CD8-positive, alpha-beta memory T cell (primary cell): Measurements from ENCODE around the gene ROPN1L. TPM values are rescaled to one million over a fixed set of nuclear protein-coding genes. Genes with fewer than 3 reads are reported as not detected.

Experiments
- CTCF ChIA-PET: fragments of 350-600 bp; sonication (Branson Sonifier 250); formaldehyde crosslinking; loops from one replicate; lab custom pipeline; 2021; ENCODE audit warnings: antibody characterized with exemption; lab: Charles Lee
- POLR2A ChIA-PET: fragments of 350-600 bp; sonication (Branson Sonifier 250); formaldehyde crosslinking; loops from one replicate; lab custom pipeline; 2021; ENCODE audit warnings: antibody characterized with exemption; lab: Charles Lee
- DNase-seq, 5 donors: peaks; one replicate each; pipeline versions ENCODE4 v3.0.0 to v3.0.0-alpha.2; 2020 to 2022; ENCODE audit warnings: mixed read lengths in 1 of 5
- H3K27ac ChIP-seq: one replicate; pipeline ENCODE4 v1.7.0; 2013; ENCODE audit warnings: low read depth, mild to moderate bottlenecking, low read length, moderate library complexity
- H3K27me3 ChIP-seq: 2 replicates; pipeline ENCODE4 v1.7.0; 2013; ENCODE audit warnings: low read length, mild to moderate bottlenecking; ENCODE audit not compliant: insufficient read depth, poor library complexity, severe bottlenecking
- H3K36me3 ChIP-seq: 2 replicates; pipeline ENCODE4 v1.7.0; 2013; ENCODE audit warnings: mild to moderate bottlenecking, low read length, moderate library complexity; ENCODE audit not compliant: insufficient read depth
- H3K4me1 ChIP-seq: 2 replicates; pipeline ENCODE4 v1.7.0; 2013; ENCODE audit warnings: mild to moderate bottlenecking, low read length, moderate library complexity; ENCODE audit not compliant: insufficient read depth
- H3K4me3 ChIP-seq: 2 replicates; pipeline ENCODE4 v1.7.0; 2013; ENCODE audit warnings: mild to moderate bottlenecking, low read length
- H3K9me3 ChIP-seq: 2 replicates; pipeline ENCODE4 v1.7.0; 2013; ENCODE audit warnings: mild to moderate bottlenecking, low read length
- H3K27ac Mint-ChIP-seq, 8 donors: one replicate each; pipeline ENCODE4 v1.8.0; 2020 to 2021; ENCODE audit warnings: mixed read lengths in 8 of 8, mild to moderate bottlenecking in 6 of 8, inconsistent platforms in 3 of 8, moderate library complexity in 3 of 8
- H3K27me3 Mint-ChIP-seq, 2 donors: one replicate each; pipeline ENCODE4 v1.8.0; 2020 to 2021; ENCODE audit warnings: mixed read lengths in 2 of 2, mild to moderate bottlenecking in 1 of 2, moderate library complexity in 1 of 2
- H3K36me3 Mint-ChIP-seq, 3 donors: one replicate each; pipeline ENCODE4 v1.8.0; 2020 to 2021; ENCODE audit warnings: mixed read lengths in 3 of 3, inconsistent platforms in 1 of 3, mild to moderate bottlenecking in 1 of 3
- H3K4me1 Mint-ChIP-seq, 3 donors: one replicate each; pipeline ENCODE4 v1.8.0; 2020 to 2021; ENCODE audit warnings: mixed read lengths in 3 of 3, inconsistent platforms in 1 of 3, mild to moderate bottlenecking in 1 of 3
- H3K4me3 Mint-ChIP-seq, 7 donors: one replicate each; pipeline ENCODE4 v1.8.0; 2020 to 2021; ENCODE audit warnings: mixed read lengths in 7 of 7, mild to moderate bottlenecking in 6 of 7, moderate library complexity in 4 of 7, inconsistent platforms in 2 of 7
- H3K9me3 Mint-ChIP-seq, 5 donors: one replicate each; pipeline ENCODE4 v1.8.0; 2020 to 2022; ENCODE audit warnings: mixed read lengths in 5 of 5, mild to moderate bottlenecking in 3 of 5, moderate library complexity in 2 of 5, inconsistent platforms in 1 of 5
- polyA plus RNA-seq: library from polyadenylated mRNA; unstranded; fragments of 300-500 nt; fragmentation: Illumina TruSeq; gene quantifications from one replicate; pipeline ENCODE4 v1.2.3, GENCODE V29; 2021
- total RNA-seq, 2 experiments: library from RNA; stranded (reverse); gene quantifications; one replicate each; pipeline ENCODE4 v1.2.3, GENCODE V29; 2021

The ROPN1L gene
- total and polyA plus RNA-seq, 3 experiments from 2014 or later, result 0.22 to 2.9 TPM; not detected in 1

DNA sequence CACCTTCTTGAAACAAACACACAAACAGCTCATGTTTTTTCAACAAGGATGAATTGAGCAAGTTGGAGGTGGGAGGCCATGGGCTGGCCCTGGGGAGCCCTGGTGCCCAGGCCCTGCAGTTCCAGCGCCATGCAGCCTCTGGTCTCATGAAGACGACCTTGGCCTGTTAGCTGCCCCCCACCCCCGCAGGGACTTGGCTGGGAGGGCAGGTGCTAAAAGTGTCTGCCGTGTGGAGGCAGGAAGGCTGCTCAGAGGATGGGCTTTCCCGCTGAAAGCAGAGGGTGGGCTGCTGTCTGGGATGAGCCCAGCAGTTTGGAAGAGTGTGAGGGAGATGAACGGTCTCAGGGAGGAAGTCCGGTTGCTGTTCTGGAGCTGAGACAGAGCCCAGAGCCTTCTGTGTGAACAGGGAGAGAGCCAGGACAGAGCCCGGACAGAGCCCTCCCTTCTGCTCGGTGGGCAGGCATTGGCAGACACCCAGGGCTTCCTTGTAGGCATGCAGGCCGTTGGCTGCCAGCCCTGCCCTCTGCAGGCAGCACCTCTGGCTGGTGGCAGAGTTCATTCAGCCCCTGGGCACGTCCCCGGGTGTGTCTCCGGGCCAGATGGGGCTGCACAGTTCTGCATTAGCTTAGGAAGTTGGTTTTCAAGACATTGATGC lies 18.7 kb downstream of the ROPN1L start:
- no peaks in the 10 kb centered on the region for H3K4me1 Mint-ChIP-seq
- H3K27ac ChIP-seq, result no peak overlapping the region
- H3K9me3 ChIP-seq, result no peaks in the 10 kb centered on the region
- H3K4me1 ChIP-seq, result no peaks in the 10 kb centered on the region
- H3K27ac Mint-ChIP-seq, result no peak overlapping the region
- ChIA-PET POLR2A (no interaction called here), CTCF (no interaction called here)
- H3K27me3 Mint-ChIP-seq, result peaks cover 6 to 13% of the 10 kb centered on the region in 2 donors
- no peaks in the 10 kb centered on the region for H3K9me3 Mint-ChIP-seq
- DNase-seq, result no peak
- H3K4me3 Mint-ChIP-seq, result no peak overlapping the region
- H3K36me3 ChIP-seq, result no peaks in the 10 kb centered on the region
- no peak overlapping the region for H3K4me3 ChIP-seq
- H3K27me3 ChIP-seq, result peaks cover 3% of the 10 kb centered on the region
- H3K36me3 Mint-ChIP-seq, result peaks cover 0 to 4% (median 0%) of the 10 kb centered on the region in 3 donors

DNA sequence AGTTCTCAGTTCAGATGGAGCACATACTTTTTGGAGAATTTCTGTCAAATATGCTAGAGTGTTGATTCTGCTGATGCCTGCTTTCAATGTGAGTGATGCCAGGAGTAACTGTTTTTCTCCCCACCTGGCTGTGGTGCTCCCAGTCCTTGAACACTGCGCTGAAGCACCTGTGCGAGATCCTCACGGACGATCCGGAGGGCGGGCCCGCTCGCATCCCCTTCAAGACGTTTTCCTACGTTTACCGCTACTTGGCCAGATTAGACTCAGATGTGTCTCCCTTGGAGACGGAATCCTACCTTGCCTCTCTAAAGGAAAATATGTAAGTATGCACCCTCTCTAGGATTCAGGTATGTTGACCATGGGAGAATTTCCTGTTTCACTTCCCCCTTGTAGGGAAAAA lies 19.4 kb downstream of the ROPN1L start:
- H3K27me3 ChIP-seq, result peaks cover 3% of the 10 kb centered on the region
- Mint-ChIP-seq H3K4me3 (no peak overlapping the region), H3K9me3 (no peaks in the 10 kb centered on the region)

DNA sequence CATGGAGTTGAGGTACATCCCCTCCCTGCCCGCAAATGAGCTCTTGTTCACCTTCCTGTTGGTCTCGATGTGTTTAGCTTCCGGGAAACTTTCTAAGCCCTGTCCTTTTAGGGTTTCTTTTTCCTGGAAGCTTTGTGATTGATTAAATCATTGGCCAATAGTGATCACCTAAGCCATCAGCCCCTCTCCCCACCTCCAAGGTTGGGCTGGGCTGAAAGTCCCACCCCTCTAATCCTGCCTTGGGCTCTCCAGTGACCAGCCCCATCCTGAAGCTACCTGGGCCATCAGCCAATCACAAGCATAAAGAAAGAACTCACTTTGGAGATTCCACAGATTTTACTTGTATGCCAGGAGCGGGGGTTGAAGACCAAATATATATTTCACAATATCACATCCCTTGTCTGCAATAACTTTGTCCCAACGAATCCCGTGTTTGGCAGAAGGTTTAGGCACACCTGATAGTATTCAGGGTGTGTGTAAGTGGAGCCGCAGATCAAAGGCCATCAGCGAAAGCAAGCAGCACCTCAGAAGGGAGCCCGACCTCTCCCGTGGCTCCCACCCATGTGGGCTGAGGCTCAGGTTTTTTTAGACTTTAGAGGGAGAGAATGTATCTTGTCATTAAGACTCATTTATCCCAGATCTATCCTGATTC lies 20.4 kb downstream of the ROPN1L start:
- no peaks in the 10 kb centered on the region for H3K9me3 Mint-ChIP-seq
- H3K4me3 ChIP-seq, result no peak overlapping the region
- H3K27ac ChIP-seq, result no peak overlapping the region
- no peak for DNase-seq
- no peaks in the 10 kb centered on the region for H3K4me1 Mint-ChIP-seq
- H3K9me3 ChIP-seq, result no peaks in the 10 kb centered on the region
- peaks cover under 1% of the 10 kb centered on the region for H3K27me3 ChIP-seq
- ChIA-PET POLR2A (no interaction called here), CTCF (no interaction called here)
- no peaks in the 10 kb centered on the region for H3K4me1 ChIP-seq
- H3K27ac Mint-ChIP-seq, result no peak overlapping the region
- peaks cover 0 to 4% (median 0%) of the 10 kb centered on the region in 3 donors for H3K36me3 Mint-ChIP-seq
- no peak overlapping the region for H3K4me3 Mint-ChIP-seq
- H3K27me3 Mint-ChIP-seq, result peaks cover 6 to 16% of the 10 kb centered on the region in 2 donors
- no peaks in the 10 kb centered on the region for H3K36me3 ChIP-seq

More for the DNA sequence above, 19.4 kb downstream of the ROPN1L start:
- ChIA-PET CTCF (no interaction called here), POLR2A (no interaction called here)
- Mint-ChIP-seq H3K27ac (peak overlapping the region in 1 of 8 donors; percentile 75), H3K27me3 (peaks cover 6 to 13% of the 10 kb centered on the region in 2 donors), H3K36me3 (peaks cover 0 to 4% (median 0%) of the 10 kb centered on the region in 3 donors), H3K4me1 (no peaks in the 10 kb centered on the region)
- H3K4me1 ChIP-seq, result no peaks in the 10 kb centered on the region
- H3K27ac ChIP-seq, result no peak overlapping the region
- no peak for DNase-seq
- H3K36me3 ChIP-seq, result no peaks in the 10 kb centered on the region
- no peaks in the 10 kb centered on the region for H3K9me3 ChIP-seq
- H3K4me3 ChIP-seq, result no peak overlapping the region

DNA sequence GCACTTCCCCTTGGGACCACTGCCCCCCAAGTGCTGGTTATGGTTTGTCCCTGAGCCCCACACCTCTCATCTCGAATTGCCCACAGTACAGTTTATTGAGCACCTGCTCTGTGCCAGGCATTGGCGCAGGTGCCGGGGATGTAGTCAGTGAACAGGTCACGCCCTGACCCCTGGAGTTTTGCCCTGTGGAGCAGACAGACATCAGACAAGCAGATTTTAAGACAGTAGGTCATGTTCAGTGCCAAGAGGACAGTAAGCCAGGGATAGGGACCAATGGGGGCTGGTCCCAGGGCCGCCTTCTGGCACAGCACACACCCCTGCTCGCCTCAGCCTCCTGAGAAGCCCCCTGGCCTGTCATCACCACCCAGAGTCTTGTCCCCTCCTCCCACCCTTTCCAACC lies 21.9 kb downstream of the ROPN1L start:
- Mint-ChIP-seq H3K9me3 (no peaks in the 10 kb centered on the region), H3K4me3 (no peak overlapping the region), H3K36me3 (peaks cover 0 to 4% (median 0%) of the 10 kb centered on the region in 3 donors), H3K27ac (no peak overlapping the region), H3K27me3 (peaks cover 6 to 16% of the 10 kb centered on the region in 2 donors), H3K4me1 (no peaks in the 10 kb centered on the region)
- Histone ChIP-seq H3K4me3 (no peak overlapping the region), H3K9me3 (no peaks in the 10 kb centered on the region), H3K27ac (no peak overlapping the region), H3K27me3 (no peaks in the 10 kb centered on the region), H3K36me3 (no peaks in the 10 kb centered on the region), H3K4me1 (no peaks in the 10 kb centered on the region)
- ChIA-PET POLR2A (no interaction called here), CTCF (no interaction called here)
- DNase-seq, result no peak

DNA sequence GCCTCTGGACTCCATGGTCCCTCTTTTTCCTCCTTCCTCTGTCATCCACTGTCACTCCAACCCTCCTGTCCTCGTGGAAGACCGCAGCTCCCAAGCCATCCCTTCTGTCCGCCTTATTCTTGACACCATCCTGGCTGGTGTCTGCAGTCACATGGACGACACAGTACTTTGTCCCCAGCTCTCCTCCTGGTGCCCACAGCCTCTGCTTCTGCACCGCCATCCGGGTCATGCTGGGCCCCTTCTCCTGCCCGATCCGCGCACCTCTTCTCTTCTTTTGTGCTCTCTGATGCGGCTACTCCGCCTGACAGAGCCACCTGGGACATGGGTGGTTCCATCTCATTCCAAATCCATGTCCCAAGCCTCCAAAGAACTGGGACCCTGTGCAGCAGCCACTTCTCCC lies 22.5 kb downstream of the ROPN1L start:
- Histone ChIP-seq H3K27ac (no peak overlapping the region), H3K4me1 (no peaks in the 10 kb centered on the region), H3K27me3 (no peaks in the 10 kb centered on the region), H3K36me3 (no peaks in the 10 kb centered on the region), H3K4me3 (no peak overlapping the region), H3K9me3 (no peaks in the 10 kb centered on the region)
- H3K36me3 Mint-ChIP-seq, result peaks cover 0 to 4% (median 0%) of the 10 kb centered on the region in 3 donors
- no peak overlapping the region for H3K4me3 Mint-ChIP-seq
- peaks cover 6 to 16% of the 10 kb centered on the region in 2 donors for H3K27me3 Mint-ChIP-seq
- CTCF ChIA-PET, result no interaction called here
- peak overlapping the region in 2 of 8 donors; percentile 11 to 33 for H3K27ac Mint-ChIP-seq
- H3K4me1 Mint-ChIP-seq, result no peaks in the 10 kb centered on the region
- POLR2A ChIA-PET, result no interaction called here
- DNase-seq, result no peak
- no peaks in the 10 kb centered on the region for H3K9me3 Mint-ChIP-seq

DNA sequence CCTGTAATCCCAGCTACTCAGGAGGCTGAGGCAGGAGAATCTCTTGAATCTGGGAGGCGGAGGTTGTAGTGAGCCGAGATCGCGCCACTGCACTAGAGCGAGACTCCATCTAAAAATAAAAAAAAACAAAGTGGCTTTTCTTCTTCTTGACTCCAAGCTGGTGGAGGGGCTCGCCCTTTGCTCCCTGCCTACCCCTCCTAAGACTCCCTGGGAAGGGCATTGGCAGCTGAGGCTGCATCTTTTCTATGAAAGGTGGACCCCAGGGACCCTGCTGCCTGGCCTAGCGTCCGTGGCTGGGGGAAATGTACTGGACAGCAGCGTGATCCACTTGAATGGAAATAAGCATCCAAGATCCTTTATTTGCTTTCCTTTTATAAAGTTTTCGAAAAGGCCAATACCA lies 24.0 kb downstream of the ROPN1L start:
- Mint-ChIP-seq H3K4me3 (no peak overlapping the region), H3K27ac (no peak overlapping the region), H3K27me3 (peaks cover 9 to 16% of the 10 kb centered on the region in 2 donors), H3K36me3 (peaks cover 0 to 4% (median 0%) of the 10 kb centered on the region in 3 donors), H3K9me3 (no peaks in the 10 kb centered on the region), H3K4me1 (no peaks in the 10 kb centered on the region)
- Histone ChIP-seq H3K4me3 (no peak overlapping the region), H3K36me3 (no peaks in the 10 kb centered on the region), H3K27me3 (no peaks in the 10 kb centered on the region), H3K4me1 (no peaks in the 10 kb centered on the region), H3K27ac (no peak overlapping the region), H3K9me3 (no peaks in the 10 kb centered on the region)
- ChIA-PET POLR2A (no interaction called here), CTCF (no interaction called here)
- no peak for DNase-seq

DNA sequence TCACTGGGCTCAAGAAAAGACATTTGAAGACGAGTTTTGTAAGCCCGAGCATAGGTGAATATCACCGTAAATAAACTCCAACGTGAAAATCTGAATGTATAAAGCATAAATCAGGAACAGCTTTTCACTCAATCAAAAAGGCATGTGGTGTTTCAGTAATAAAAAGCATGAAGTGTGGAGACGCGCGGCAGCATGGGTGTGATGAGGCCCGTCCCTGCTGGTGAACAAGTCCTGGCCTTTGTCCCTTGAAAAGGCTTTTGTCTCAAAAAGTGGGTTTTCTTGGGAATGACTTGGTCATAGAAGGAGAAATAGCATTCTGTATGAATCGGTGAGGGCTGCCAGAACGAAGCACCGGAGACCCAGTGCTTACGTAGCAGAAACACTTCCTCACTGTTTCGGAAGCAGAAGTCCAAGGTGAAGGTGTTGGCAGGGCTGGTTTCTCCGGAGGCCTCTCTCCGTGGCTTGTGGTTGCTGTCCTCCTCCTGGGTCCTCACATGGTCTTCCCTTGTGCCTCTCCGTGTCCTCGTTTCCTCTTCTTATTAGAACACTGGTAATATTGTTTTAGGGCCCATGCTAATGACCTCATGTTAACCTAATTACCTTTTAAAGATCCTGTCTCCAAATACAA lies 24.9 kb downstream of the ROPN1L start:
- Mint-ChIP-seq H3K4me1 (no peaks in the 10 kb centered on the region), H3K9me3 (no peaks in the 10 kb centered on the region), H3K27me3 (peaks cover 9 to 16% of the 10 kb centered on the region in 2 donors), H3K36me3 (no peaks in the 10 kb centered on the region), H3K27ac (no peak overlapping the region), H3K4me3 (no peak overlapping the region)
- Histone ChIP-seq H3K4me1 (no peaks in the 10 kb centered on the region), H3K27me3 (no peaks in the 10 kb centered on the region), H3K9me3 (no peaks in the 10 kb centered on the region), H3K27ac (no peak overlapping the region), H3K4me3 (no peak overlapping the region), H3K36me3 (no peaks in the 10 kb centered on the region)
- no peak for DNase-seq
- ChIA-PET CTCF (no interaction called here), POLR2A (no interaction called here)
